Placental pericyte (primary cell): Measurements from ENCODE around the gene TMEM167B. TPM values are rescaled to one million over a fixed set of nuclear protein-coding genes. Genes with fewer than 3 reads are reported as not detected.

Experiments used
- small RNA-seq: library from RNA; depleted of rRNA; stranded (forward); fragments of <200 nt; gene quantifications from one replicate; pipeline ENCODE3, GENCODE V24; 2012; ENCODE audit warnings: low replicate concordance
- total RNA-seq: library from RNA; depleted of rRNA; stranded (reverse); fragments of >200 nt; gene quantifications from 2 replicates; pipeline ENCODE4 v1.2.3, GENCODE V29; 2012

TMEM167B gene
- 22.1 and 24.5 TPM in 2 replicates for total RNA-seq

DNA sequence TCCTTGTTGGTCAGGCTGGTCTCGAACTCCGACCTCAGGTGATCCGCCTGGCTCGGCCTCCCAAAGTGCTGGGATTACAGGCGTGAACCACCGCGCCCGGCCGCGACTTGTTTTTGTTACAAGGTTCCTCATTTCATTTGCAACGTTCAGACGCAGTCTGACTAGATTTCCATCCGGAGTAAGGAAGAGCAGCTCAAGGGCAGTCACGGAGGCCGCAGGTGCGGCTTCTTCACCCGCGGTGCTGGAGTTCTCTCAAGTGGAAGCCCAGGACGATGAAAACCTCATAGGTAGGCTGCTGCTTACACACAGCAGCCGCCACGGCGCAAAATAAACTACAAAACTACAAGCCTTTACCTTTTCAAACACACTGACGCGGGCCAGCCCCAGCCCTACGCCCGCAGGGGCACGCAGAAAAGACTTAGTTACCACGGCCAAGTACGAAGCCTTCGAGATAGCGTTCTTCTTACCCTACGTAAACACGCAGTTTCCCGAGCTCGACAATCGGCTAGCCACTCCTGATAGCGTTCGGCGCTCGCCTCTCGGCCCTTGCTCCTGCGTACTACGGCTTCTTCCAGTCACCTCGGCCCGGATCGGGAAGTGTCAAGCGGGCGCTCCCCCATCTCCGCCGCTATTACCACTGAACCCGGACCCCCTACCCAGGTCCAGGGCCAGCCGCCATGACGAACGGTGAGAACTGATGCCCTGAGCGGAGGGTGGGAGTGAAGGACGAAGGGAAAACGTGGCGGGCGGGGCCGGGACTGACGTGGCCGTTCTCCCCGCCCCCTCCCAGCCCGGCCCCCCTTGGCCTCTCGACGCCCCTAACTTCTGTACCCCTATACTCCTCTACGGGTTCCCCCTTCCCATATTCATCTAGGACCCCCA lies at the start of gene TMEM167B:
TSS of gene TMEM167B (plus strand) at position 569 of the 882 bp plus-strand sequence. CDS start at position 678, 109 bp downstream.

DNA sequence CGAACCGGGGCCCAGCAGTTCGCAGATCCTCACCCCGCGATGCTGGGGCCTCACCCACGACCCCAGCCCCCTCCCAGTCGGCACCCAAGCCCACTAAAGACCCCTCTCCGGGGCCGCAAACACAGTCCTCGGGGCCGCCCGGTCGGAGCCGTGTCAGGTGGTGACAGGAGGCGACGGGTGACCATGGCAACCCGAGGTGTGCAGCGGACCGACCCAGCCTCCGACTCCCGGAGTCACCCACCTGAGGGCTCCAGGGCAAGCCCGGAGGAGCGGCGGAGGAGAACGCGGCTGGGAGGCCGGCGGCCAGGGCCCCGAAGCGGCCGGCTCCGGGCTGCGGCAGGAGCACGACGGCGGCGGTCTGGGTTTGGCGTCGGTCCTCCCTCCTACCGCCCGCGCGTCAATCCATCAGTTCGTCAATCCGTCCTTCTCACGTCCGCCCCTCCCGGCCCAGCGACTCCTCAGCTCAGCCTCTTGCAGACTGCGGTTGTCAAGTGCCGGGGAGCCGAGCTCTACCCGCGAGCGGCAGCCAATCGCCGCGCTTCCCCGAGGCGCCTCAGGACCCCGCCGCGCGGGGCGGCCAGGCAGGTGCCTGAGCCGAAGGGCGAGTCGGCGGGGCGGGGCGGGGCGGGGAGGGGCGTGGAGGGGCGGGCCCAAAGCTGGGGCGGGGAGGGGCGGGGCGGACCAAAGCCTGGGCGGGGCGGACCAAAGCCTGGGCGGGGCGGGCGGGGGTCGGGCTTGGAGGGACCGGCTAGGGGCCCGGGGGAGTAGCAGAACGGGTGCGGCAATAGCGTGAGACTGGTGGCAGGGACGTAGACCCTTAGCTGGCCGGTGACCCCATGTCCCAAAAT lies 48.7 kb upstream of the TMEM167B start, which contains the start of gene WDR47:
TSS of gene WDR47 (minus strand) at position 482 of the 848 bp plus-strand sequence. CDS start 18,590 bp downstream, outside the sequence.

DNA sequence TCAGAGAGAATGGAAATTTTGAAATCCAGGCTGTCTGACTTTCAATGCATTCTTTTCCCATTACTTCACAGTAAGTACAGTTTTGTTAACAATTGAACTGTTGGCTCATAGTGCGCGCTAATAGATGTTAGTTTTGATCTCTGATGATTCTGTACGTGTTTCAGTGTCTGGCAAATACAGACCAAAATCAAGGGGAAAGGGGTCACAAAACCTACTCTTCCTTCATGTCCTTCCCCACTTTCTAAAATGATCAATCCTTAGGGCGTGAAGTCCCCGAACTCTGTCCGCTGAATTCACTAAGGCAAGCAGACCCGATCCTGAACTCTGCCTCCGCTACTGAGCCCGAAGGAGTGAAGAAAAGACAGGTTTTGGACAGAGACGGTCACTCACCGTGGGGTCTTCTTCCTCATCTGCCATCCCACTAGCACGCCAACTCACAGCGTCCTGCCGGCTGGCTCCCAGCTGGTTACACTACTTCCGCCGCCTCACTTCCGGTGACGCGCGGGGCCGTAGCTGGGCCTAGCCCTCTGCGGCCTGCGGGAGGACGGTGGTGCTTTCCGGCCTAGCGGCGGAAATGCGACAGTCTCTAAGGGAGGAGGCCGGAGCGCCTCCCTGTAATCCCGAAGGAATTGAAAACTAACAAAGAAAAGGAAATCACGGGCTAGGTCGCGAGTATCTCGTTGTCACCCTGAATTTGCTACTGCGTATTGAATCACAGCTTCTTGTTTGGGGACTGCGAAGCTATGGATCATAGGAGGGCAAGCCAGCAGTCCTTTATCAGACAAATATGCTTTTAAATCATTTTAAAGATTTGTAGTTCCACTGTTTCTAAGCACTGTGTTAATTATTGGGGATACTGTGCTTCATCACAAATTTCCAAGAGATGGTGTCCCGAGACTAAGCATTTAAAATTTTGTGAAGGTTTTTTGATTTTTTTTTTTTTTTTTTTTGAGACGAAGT lies 14.8 kb upstream of the TMEM167B start, which contains the start of gene TAF13:
TSS of gene TAF13 (minus strand) at position 473 of the 960 bp plus-strand sequence. CDS start at position 417, 56 bp downstream.

DNA sequence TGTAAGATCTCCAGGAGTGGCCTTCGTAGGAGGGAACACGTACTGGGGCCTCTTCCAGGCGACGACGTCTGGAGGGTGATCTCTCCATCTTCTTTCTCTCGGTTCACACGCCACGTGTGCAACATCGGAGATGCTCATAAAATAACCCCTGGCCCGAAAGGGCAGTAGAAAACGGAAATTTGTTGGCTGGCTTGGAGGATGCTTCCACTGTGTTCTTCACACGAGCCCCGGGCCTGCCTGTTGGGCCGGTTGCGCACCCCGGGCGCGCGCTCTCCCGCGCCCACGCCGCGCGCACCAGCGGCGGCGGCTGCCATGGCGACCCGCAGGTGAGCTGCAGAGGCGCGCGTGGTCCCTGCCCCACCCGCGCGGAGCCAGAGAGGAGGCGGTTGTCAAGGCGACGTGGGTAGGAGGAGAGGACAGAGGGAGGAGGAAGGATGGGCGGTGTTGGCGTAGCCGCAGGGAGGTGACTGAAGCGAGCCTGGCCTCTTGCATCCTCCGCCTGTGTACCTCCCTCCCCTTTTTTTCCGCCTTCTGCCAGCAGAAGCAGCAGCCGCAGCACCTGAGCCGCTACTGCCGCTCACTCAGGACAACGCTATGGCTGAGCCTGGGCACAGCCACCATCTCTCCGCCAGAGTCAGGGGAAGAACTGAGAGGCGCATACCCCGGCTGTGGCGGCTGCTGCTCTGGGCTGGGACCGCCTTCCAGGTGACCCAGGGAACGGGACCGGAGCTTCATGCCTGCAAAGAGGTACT lies 23.2 kb downstream of the TMEM167B start, which contains the start of gene ELAPOR1:
TSS of gene ELAPOR1 (plus strand) at position 526 of the 752 bp plus-strand sequence. CDS start at position 595, 69 bp downstream.

Small RNA genes within 50 kb of the gene (small RNA-seq; reads per million reads assigned to genes)
- gene AL356488.2 = not detected

Other genes with a start within 250 kb of the TMEM167B start
- not detected in 2 replicates for gene AKNAD1, start 233.7 kb upstream of the TMEM167B start, total RNA-seq
- gene GPSM2, start 213.8 kb upstream of the TMEM167B start, total RNA-seq = 6.8 and 38.8 TPM in 2 replicates
- 42.8 and 51.9 TPM in 2 replicates for gene CLCC1, start 127.3 kb upstream of the TMEM167B start, total RNA-seq
- 13.8 and 23.6 TPM in 2 replicates for gene WDR47, start 48.7 kb upstream of the TMEM167B start, total RNA-seq
- 102 and 219 TPM in 2 replicates for gene TAF13, start 14.8 kb upstream of the TMEM167B start, total RNA-seq
- 0.22 and 0.43 TPM in 2 replicates for gene ELAPOR1, start 23.4 kb downstream of the TMEM167B start, total RNA-seq
- gene SARS1, start 123.2 kb downstream of the TMEM167B start, total RNA-seq = 232 and 490 TPM in 2 replicates
- gene CELSR2, start 158.8 kb downstream of the TMEM167B start, total RNA-seq = 1.3 and 1.8 TPM in 2 replicates
- gene PSRC1, start 192.4 kb downstream of the TMEM167B start, total RNA-seq = 2.4 and 31.5 TPM in 2 replicates
- not detected in 2 replicates for gene MYBPHL, start 216.2 kb downstream of the TMEM167B start, total RNA-seq